ENCODE results near the gene ABR.
A peak's percentile ranks its signal among the peaks of the same experiment; 100 is the strongest.

Gene ABR

GRCh38 chr17:1179818-1180742 lies at the start of gene ABR:
Gene ABR, minus strand, starts transcription at chr17:1179981. Its CDS starts 254 bp downstream, at chr17:1179727.
- peak; percentile 47 for DNase-seq

GRCh38 chr17:1229349-1229899 lies 49.6 kb upstream of the ABR start:
- DNase-seq, result no peak

- DNase-seq, result no peak
Measured at GRCh38 chr17:1228781-1229348, 49.1 kb upstream of the ABR start.

GRCh38 chr17:1227917-1228780 lies 48.4 kb upstream of the ABR start:
- DNase-seq, result no peak

GRCh38 chr17:1227365-1227764 lies 47.6 kb upstream of the ABR start:
- DNase-seq, result no peak

GRCh38 chr17:1226308-1226707 lies 46.5 kb upstream of the ABR start:
- no peak for DNase-seq

- no peak for DNase-seq
Measured at GRCh38 chr17:1224330-1224729, 44.5 kb upstream of the ABR start.

GRCh38 chr17:1223662-1224061 lies 43.9 kb upstream of the ABR start:
- DNase-seq, result no peak

- DNase-seq, result no peak
Measured at GRCh38 chr17:1222321-1222720, 42.5 kb upstream of the ABR start.

- no peak for DNase-seq
Measured at GRCh38 chr17:1221209-1221608, 41.4 kb upstream of the ABR start.

GRCh38 chr17:1220346-1220745 lies 40.6 kb upstream of the ABR start:
- no peak for DNase-seq

GRCh38 chr17:1217089-1217385 lies 37.3 kb upstream of the ABR start:
- DNase-seq, result no peak

GRCh38 chr17:1216217-1217088 lies 36.7 kb upstream of the ABR start:
- no peak for DNase-seq

- no peak for DNase-seq
Measured at GRCh38 chr17:1212946-1213345, 33.2 kb upstream of the ABR start.

GRCh38 chr17:1211287-1211686 lies 31.5 kb upstream of the ABR start:
- DNase-seq, result no peak

- DNase-seq, result no peak
Measured at GRCh38 chr17:1208966-1209365, 29.2 kb upstream of the ABR start.

GRCh38 chr17:1206026-1206777 lies 26.4 kb upstream of the ABR start:
- DNase-seq, result no peak

- DNase-seq, result no peak
Measured at GRCh38 chr17:1203967-1204291, 24.1 kb upstream of the ABR start.

GRCh38 chr17:1203111-1203966 lies 23.6 kb upstream of the ABR start:
- DNase-seq, result peak; percentile 71

GRCh38 chr17:1202291-1202690 lies 22.5 kb upstream of the ABR start:
- no peak for DNase-seq
